Activated CD4-positive, alpha-beta T cell treated with anti-CD3 and anti-CD28 coated beads, Interleukin-2, amount 50 U/mL, for 4 hours (primary cell): ENCODE measurements around the gene GRK6.
"Not testable (repeated sequence)": the region's sequence is repeated elsewhere in the genome, so short reads cannot be mapped to it uniquely, and the experiment has no call there.

ENCODE experiments used
- DNase-seq, 2 experiments: peaks; one replicate each; pipeline ENCODE4 v3.0.0-alpha.2; 2020

The GRK6 gene

DNA sequence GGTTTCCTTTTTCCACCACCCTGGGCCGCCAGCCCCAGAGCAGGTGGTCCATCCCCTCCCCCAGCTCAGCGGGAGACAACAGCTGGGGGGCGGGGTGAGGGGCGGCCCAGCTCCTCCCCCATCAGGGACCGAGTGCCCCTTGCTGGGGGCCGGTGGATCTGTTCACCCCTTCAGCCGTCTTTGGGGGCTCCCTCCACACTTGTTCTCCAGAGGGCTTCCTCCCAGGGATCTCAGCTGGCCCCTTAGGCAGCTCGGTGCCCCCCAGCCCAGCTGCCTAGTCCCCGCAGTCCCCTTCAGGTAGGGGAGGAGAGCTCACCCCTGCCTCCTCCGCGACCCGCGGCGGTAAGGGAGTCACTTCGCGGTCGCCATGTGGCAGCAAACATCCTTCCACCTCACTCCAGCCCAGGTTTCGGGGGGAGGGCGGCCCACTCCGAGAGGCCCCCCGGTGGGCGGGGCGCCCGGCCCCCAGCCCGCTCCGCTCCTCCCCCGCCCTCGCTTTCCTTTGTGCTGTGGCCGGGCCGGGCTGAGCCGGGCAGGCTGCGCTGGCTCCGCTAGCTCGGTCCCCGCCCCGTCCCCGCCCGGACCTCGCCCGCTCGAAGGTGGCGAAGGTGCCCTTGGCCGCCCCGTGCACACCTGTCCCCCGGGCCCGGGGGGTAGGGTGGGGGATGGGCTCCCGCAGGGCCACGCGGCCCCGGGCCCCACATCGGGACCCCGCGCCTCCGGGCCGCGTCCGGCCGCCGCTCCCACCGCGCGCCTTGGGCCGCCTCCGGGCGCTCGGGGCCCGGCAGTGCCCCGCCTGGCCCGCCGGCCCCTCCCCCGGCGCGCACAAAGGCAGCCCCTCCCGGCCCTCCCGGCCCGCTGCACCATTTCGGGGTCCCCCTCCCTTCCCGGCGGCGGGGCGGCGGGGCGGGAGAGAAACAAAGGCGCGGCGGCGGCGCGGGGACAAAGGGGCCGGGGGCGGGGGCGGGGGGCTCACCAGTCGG lies 46.3 kb downstream of the GRK6 start:
- DNase-seq = peak; percentile 21 to 34

DNA sequence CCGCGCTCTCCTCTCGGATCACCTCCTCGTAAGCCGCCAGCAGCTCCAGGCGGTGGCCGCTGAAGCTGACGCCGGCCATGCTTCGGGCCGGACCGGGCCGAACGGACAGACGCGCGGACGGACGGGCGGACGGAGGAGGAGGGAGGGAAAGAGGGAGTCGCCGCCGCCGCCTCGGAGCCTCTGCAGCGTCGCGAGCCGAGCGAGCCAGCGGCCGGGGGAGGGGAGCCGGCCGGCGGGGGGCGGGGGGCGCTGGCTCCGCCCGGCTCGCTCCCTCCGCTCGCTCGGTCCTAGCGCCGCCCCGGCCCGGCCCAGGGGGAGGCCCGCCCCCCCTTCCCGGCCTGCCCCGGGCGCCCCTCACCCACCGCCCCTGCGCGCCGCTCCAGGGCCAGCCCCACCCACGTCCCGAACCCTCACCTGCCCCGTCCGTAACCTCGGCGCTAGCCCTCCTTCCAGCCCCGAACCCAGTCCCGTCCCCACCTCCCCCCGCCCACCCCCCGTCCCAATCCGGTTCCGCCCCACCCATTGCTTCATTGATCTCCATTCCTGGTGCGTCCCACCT lies 47.0 kb downstream of the GRK6 start, which contains the start of gene DBN1:
Gene DBN1, minus strand, starts transcription at position 192 of the 559 bp plus-strand sequence. Its CDS starts 113 bp downstream, at position 79.
- no peak for DNase-seq

DNA sequence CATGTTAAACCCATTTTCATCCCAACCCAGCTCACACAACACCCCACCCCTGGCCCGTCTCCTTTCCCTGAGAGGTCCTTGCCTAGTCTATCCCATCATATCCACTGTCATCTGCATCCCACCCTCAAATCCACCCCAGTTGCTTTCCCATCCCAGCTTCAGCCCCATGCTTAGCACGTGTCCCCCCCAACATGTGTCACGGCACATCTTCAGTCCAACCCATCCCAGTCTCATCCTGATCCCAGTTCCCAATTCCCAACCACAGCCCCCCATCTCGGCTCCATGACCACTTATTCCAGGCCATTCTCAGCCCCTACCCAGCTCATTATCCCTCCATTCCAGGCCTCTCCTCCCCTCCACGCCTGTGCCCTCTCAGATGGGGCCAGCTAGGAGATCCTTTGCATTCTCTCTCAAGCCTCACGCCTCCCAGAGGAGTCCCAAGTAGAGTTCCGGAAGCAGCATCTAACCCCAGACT lies 47.6 kb downstream of the GRK6 start:
- no peak for DNase-seq

DNA sequence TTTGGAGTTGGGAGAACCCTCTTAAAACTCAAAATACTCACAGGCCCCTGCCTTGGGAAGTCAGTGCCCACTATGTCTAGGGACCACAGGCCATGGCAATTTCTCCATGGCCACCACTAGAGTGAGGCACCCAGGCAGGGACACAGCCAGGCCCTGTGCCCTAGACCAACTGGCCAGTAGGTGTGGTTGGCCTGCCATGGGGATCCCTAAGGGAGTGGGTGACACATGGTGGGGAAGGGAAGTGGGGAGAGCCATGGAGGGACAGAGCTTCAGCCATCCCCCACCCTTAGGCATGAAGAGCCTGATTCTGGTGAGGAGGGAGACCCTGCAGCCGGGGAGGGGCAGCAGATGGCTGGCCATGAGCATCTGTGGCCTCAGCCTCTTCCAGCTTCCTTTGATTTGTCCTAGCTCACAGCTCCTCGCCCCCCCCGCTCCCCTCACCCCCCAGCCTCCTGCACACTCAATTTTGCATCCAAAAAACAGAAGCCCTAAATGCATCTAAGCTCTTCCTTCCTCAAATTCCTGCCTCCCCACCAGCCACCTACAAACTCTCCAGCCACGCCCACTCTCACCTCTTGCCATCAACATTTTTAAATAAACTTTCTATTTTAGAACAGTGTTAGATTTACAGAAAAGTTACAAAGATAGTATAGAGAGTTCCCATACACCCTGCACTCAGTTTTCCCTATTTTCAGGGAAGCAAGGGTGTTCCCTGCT lies 48.5 kb downstream of the GRK6 start:
- DNase-seq = no peak

DNA sequence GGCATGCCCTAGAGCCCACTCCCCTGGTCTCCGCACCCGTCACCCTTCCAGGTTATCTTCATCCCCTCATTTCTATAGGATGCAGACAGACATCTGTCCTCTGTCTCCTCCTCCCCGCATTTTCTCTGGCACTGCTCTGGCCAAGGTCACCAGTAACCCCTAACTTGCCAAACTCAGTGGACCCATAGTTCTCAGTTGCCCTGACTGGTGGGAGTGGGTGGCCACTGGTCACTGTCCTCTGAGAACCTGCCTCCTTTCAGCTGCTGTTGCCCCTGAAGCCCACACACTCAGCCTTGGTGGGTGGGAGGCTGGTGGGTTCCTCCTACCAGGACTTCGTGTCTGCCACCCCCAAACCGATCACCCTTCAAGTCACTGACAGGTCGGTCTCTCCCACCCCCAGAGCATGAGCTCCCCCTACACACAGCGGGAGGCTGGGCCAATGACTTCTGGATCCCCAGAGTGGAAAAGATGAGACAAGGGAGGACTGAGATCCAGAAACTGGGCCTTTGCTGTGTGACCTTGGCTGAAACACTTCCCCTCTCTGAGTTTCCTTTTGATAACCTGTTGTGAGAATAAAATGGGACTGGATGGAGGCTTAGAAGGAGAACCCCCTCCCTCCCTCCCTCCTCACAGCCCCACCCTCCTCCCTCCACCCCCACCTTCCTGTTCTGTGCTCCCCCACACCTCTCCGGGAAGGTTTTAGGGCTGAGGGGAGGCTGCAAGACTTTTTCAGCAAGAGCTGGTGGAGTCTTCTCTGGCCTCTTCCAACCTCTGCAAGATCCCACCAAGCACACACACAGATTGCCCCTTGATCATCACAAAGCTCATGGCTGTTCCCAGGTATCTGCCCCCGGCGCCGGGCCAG lies 49.3 kb downstream of the GRK6 start:
- DNase-seq = no peak

DNA sequence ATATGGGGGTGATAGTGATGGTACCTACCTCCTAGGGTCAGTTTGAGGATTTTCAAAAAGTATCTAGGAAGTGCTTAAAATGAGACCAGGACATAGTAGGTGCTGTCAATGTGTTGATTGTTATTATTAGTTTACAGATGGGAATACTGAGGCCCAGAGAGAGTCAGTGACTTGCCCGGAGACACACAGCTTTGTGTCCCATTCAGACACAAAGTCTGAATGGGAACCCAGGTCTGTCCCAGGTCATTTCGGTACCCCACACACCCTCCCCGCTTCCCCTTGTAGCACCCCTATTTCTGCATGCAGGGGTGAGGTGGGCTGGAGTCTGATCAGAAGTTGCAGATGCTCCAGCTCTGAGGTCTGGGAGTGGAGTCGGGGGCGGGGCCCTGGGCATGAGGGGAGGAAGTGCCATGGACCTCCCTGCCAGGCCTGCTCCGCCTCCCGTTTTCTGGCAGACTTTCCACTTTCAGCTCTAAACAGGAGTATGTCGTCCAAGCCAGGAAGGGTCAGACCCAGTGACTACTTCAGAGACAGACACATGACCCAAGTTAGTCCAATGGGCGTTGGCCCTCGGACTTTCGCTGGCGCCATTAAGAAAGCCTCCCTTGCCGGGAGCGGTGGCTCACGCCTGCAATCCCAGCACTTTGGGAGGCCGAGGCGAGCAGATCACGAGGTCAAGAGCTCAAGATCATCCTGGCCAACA lies 50.2 kb downstream of the GRK6 start:
- DNase-seq = no peak

DNA sequence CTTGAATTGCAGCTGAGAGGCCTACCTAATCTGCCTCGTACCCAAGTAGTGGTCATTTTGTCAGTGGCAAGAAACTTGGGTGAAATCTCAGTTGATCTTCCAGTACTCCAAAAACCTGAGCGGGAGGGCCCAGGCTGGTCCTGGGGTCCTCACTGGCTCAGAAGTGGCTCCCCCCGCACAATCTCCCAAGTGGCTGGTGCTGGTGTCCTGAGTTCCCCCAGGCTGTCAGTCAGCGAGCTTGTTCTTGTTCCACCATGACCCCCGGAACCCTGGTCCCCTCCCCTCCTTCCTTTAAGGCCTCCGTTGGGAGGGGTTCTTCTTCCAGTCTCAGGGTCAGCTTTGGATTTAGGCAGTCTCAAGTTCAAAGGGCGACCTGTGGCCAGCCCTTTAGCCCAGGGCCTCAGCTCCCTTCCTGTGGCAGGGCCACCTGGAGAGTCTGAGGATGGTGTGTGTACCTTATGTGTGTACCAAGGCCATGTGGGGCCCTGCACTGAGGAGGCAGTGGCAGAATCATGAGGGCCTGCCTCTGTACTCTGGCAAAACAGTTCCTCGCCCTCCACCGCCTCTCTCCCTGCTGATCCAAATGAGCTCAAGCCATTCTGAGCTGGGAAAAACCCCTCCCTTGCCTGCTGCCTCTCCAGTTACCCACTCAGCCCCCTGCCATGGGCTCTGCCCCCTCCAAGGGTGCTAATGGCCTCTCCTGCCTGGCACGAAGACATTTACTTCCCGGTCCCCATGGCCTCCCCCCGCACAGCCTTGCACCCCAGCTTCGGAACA lies 51.4 kb downstream of the GRK6 start:
- no peak for DNase-seq

DNA sequence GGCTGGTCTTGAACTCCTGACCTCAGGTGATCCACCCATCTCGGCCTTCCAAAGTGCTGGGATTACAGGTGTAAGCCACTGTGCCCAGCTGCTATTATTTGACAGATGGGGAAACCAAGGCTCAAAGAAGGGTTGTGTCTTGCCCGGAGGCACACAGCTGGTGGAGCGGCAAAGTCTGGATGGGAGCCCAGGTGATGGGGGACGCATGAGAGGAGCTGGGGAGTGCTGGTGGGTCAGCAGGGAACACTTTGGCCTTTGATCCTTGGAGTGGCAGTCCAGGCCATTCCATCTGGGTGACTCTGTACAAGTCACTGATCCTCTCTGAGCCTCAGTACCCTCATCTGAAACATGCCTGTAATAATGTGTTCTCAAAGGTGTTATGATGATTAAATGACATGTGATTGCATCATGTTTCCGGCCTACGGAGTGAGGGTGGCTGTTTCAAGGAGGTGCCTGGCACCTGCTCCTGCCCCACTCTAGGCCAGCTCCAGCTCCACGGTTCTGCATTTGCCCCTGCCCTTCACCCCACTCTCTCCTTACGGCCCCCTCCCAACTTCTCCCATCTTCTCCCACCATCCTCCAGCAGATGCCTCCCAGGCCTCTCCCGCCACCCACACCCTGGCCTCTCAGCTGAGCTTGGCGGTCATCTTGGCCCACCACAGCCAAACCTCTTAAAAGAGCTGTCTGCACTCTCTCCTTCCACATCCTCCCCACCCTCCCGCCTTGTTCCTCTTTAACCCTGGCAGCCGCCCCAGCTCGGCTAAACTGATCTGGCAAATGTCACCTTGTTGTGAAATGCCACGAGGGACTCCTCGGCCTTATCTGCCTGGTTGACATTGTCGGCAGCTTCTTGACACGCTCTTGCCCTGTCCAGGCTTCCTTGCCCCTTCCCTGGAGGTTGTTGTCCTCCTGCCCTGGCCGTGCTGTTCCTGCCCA lies 52.5 kb downstream of the GRK6 start:
- DNase-seq = no peak

DNA sequence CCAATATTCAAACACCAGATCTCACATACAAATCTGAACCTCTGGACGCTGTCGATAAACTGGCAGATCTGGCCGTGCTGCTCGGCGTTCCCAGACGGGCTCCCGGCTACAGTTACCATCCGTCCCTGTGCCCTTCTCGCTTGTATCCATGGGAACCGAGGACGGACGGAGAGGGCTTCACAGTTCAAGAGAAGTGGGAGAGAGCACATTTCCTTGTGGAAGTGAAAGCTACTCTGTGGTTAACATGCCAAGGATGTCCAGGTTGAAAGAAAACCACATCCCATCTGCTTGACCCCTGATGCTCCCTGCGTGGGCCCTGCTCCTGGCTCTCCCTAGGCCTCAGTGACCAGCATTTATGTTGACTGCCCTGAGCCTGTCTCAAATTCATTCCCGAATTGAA lies 53.3 kb downstream of the GRK6 start:
- DNase-seq = no peak

DNA sequence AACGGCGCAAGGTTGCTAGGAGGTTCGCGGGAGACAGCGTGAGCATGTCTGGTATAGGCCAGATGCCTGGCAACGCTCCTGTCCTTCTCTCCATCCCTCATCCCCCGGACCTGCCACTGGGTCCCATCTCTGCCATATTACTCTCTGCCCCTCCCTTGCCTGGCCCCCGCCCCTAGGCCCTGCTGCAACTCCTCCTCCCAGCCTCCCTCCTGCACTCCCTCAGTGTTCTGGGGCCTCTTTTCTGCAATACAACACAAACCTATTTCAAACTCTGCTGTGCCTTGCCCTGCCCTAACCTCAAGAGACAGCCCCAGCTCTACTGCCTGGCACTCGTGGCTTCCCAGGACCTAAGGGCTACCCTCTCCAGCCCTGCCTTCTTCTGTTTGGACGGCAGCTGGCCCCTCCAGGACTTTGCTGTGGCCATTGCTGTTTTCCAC lies 55.9 kb downstream of the GRK6 start:
- DNase-seq = no peak

DNA sequence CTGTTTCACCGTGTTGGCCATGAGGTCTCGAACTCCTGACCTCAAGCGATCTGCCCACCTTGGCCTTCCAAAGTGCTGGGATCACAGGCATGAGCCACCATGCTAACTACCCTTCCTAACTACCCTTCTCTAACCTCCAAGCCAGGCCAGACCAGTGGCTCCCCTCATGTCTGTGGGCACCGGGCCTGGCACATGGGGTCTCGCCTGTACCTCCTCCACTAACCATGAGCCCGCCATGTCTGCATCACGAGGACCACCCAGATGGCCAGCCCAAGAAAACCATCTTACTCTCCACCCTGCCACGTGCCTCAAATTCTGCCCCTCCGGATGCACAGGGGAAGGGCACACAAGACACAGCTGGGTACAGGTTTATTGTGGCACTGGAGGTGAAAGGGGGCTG lies 56.6 kb downstream of the GRK6 start:
- no peak for DNase-seq

DNA sequence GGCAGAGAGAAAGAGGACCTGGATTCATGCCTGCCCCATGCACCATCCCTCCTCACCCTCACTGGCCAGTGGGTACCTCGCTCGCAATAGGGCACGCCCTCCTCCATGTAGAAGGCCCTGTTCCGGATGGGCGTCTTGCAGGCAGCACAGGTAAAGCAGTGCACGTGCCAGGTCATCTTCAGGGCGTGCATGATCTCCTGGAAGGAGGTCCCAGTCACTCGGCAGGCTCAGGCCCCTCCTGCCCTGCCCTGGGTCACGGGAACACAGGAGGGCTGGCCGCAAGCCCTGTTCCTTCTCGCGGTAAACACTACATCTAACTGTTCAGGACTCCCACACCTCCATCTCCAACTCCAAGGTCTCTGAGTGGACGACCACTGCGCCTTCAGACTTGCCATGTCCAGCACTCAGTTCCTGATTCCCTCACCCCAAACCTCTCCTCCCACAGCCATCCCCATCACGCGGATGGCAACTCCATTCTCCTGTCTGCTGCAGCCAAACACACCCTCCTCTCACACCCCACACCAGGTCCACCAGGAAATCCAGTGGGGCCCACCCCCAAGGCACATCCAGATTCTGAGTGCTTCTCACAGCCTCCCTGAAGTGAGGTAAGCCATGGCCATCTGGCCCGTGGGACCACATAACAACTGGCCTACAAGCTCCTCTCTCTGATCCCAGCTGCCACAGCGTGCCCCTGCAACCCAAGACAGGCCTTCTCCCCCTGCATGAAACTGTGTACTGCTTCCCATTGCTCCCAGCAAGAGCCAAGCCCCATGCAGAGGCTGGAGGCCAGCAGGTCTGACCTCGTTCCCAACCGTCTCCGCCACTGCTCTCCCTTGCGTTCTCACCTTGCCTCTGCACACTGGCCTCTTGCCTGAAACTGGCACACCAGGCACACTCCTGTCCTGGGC lies 57.8 kb downstream of the GRK6 start:
- DNase-seq = no peak

DNA sequence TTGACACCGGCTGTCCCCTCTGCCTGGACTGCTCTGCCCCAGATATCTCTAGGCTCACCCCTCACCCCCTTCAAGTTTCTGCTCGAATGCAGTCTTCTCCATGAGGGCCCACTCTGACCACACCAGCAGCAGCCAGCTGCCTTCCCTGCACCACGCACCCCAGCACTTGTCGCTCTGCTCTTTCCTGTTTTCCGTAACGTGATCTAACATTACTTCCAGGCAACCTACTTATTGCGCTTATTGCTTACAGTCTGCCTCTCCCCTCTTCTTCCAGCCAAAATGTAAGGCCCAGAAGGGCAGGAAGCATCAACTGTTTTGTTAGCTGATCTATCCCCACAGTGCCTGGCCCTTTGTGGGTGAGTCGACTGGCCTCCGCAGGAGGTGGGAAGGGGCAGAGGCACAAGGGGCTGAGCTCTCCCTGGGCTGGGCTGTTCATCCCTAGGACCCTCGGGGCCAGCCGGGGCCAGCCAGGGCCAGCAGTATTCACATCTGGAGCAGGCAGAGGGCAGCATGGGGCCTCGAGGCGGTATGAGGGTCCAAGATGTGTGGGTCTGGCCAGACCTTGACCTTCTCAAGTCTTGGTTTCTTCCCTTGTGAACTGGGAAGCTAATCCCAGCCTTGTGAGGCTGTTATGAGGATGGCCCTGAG lies 58.5 kb downstream of the GRK6 start:
- DNase-seq = no peak

DNA sequence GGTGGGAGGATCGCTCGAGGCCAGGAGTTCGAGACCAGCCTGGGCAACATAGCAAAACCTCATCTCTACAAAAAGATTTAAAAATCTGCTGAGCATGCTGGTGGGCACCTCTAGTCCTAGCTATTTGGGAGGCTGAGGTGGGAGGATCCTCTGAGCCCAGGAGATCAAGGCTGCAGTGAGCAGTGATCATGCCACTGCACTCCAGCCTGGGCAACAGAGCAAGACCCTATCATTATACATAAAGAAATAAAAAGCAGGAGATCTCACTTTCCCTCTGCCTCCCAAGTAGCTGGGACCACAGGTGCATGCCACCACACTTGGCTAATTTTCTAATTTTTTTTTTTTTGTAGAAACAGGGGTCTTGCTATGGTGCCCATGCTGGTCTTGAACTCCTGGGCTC lies 59.3 kb downstream of the GRK6 start:
- not testable (repeated sequence) for DNase-seq

DNA sequence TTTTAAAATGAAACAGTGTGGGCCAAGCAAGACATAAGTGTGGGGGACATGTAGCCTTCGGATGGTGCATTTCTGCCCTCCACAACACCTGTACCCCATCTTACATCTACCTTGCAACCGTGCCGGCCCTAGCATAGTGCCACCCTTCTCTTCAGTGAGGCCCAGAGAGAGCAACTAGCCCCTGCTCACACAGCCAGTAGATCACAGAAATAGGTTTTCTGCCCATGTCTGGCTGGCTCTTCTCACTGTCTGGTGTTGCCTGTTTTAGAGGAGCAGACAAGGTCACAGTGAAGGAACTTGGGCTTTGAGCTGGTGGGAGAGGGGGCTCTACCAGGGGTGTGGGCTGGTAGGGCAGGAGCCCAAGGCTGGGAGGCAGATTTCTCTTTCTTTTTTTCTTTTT lies 59.8 kb downstream of the GRK6 start:
- no peak for DNase-seq

DNA sequence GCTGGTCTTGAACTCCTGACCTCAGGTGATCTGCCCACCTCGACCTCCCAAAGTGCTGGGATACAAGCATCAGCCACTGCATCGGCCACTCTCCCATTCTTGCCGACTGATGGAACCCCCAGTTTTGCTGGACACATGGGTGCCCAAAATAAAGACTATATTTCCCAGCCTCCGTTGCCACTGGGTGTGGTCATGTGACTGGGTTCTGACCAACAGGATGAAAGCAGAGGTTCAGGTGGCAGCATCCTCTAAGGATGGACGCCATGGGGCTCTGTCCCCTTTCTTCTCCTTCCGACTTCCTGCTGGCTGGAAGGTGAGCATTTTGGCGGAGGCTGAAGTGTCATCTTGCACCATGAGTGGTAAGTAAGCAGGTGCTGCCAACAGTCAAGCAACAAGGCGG lies 60.7 kb downstream of the GRK6 start:
- DNase-seq = no peak

DNA sequence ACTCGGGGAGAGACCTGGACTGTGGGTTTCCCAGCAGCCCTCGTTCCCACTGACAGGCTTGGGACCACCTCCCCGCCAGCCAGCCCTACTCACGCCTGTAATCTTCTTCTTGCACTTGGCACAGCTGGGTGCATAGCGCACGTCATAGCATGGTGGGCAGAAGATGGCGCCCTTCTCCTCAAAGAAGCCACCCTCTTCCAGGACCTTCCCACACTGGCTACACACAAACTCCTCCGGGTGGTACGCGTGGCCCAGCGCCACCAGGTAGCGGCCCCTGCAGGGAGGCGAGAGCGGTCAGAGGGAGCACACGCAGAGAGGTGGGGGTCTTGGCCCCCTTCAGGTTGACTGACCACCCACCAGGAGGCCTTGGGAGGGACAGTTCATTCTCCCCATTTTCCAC lies 61.5 kb downstream of the GRK6 start:
- DNase-seq = no peak

DNA sequence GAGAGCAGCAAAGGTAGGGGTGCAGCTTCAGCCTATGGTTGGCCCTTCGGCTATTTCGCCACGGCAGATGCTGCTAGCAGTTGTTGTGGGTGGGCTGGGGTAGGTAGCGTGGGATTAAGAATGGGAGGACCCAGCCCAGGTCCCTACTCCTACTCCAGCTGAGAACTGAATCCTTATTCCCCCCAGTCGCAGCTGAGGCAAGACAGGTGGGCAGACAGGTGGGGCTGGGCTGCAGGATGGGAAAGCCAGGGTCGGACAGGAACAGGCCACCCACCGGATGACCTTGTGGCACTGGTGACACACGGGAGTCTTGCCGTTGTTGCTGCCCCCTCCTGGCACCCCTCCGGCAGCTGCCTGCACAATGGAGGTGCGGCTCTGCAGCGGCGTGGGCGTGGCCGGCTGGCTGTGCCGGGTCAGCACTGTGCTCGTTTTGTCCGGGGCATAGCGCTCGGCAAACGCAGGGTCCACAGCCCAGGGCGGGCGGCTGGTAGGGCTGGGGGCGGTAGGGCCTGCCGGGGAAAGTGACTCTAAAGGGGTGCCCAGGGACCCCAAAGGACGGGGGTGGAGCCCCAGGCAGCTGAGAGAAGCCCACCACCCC lies 62.7 kb downstream of the GRK6 start:
- DNase-seq = no peak
